Measurements from ENCODE around the gene RERE. TPM values are rescaled to one million over a fixed set of nuclear protein-coding genes. Genes with fewer than 3 reads are reported as not detected.
"Not testable (repeated sequence)": the region's sequence is repeated elsewhere in the genome, so short reads cannot be mapped to it uniquely, and the experiment has no call there.

The RERE gene
- polyA plus RNA-seq, 4 donors: 142 to 184 (median 145) TPM

DNA sequence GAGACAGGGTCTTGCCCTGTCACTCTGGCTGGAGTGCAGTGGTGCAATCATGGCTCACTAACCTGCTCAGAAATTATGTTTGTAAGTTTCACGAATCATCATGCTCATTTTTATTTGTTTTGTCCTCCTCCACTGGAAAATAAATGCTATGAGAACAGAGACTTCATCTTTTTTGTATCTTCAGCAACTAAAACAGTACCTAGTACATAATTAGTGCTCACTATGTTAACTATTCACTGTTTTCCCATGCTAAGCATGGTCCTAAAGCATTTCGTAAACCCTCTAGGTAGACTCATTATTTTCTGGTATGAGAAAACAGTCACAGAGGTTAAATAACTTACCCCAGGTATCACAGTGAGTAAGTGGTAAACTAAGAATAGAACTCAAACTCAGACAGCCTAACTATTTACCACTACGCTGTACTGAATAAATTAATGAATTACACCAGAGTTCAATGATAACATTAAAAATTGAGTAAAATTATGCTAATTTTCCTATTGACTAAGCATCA is 118.4 kb downstream of the RERE start:
- DNase-seq (ENCODE audit: low read depth in 4 of 4, low spot score in 3 of 4): no peak

- no peak for DNase-seq (ENCODE audit: low read depth in 4 of 4, low spot score in 3 of 4)
Measured at GRCh38 chr1:8698012-8698630, 119.3 kb downstream of the RERE start.

DNA sequence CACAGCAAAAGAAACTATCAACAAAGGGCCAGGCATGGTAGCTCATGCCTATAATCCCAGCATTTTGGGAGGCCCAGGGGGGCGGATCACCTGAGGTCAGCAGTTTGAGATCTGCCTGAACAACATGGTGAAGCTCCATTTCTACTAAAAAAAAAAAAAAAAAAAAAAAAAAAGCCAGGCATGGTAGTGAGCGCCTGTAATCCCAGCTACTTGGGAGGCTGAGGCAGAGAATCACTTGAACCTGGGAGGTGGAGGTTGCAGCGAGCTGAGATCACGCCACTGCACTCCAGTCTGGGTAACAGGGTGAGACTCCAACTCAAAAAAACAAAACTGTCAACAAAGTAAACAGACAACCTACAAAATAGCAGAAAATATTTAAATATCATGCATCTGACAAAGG is 122.0 kb downstream of the RERE start:
- not testable (repeated sequence) for DNase-seq (ENCODE audit: low read depth in 4 of 4, low spot score in 3 of 4)

GRCh38 chr1:8693107-8693506 is 124.3 kb downstream of the RERE start:
- DNase-seq (ENCODE audit: low read depth in 4 of 4, low spot score in 3 of 4): no peak

GRCh38 chr1:8691662-8692061 is 125.8 kb downstream of the RERE start:
- no peak for DNase-seq (ENCODE audit: low read depth in 4 of 4, low spot score in 3 of 4)

- no peak for DNase-seq (ENCODE audit: low read depth in 4 of 4, low spot score in 3 of 4)
Measured at GRCh38 chr1:8690253-8690525, 127.3 kb downstream of the RERE start.

- no peak for DNase-seq (ENCODE audit: low read depth in 4 of 4, low spot score in 3 of 4)
Measured at GRCh38 chr1:8689431-8690252, 127.8 kb downstream of the RERE start.

- DNase-seq (ENCODE audit: low read depth in 4 of 4, low spot score in 3 of 4): no peak
Measured at GRCh38 chr1:8687538-8687937, 129.9 kb downstream of the RERE start.

DNA sequence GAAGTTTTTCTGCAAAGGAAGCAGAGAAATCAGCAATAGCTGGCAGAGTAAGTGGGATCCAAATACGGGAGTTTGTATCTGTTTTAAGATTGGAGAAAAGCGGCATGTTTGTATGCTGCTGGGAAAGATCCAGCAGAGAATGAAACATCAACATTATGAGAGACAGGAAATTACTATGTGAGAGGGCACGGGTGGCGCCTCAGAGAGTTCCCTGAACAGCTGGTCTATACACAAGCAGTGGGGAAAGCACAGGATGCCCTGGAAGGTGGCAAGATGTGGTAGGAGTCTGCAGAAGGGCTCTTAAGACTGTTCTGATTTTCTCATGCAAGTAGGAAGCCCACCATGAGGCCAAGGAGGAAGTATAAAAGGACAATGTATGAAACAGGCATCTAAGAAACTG is 130.4 kb downstream of the RERE start:
- no peak for DNase-seq (ENCODE audit: low read depth in 4 of 4, low spot score in 3 of 4)

GRCh38 chr1:8685463-8685862 is 132.0 kb downstream of the RERE start:
- no peak for DNase-seq (ENCODE audit: low read depth in 4 of 4, low spot score in 3 of 4)

- no peak for DNase-seq (ENCODE audit: low read depth in 4 of 4, low spot score in 3 of 4)
Measured at GRCh38 chr1:8684590-8684989, 132.8 kb downstream of the RERE start.

DNA sequence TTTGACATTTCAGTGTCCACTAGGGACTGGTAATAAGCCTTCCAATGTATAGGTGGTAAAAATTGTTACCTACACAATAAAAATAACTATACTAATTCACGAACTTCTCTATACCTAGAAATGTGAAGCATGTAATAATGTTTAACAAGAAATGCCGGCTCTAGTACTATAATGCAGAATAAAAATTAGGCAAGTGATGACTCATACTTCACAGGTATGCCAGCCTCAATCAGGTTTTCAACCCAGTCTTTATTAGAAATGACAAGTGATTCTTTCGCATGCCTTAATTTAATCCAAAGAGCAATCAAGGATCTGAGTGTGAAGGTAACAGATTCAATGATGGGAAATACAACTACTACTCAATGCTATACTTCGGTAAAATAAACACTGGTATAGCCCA is 134.9 kb downstream of the RERE start:
- DNase-seq (ENCODE audit: low read depth in 4 of 4, low spot score in 3 of 4): no peak

- DNase-seq (ENCODE audit: low read depth in 4 of 4, low spot score in 3 of 4): no peak
Measured at GRCh38 chr1:8681911-8682310, 135.5 kb downstream of the RERE start.

- DNase-seq (ENCODE audit: low read depth in 4 of 4, low spot score in 3 of 4): no peak
Measured at GRCh38 chr1:8680664-8681650, 136.5 kb downstream of the RERE start.

DNA sequence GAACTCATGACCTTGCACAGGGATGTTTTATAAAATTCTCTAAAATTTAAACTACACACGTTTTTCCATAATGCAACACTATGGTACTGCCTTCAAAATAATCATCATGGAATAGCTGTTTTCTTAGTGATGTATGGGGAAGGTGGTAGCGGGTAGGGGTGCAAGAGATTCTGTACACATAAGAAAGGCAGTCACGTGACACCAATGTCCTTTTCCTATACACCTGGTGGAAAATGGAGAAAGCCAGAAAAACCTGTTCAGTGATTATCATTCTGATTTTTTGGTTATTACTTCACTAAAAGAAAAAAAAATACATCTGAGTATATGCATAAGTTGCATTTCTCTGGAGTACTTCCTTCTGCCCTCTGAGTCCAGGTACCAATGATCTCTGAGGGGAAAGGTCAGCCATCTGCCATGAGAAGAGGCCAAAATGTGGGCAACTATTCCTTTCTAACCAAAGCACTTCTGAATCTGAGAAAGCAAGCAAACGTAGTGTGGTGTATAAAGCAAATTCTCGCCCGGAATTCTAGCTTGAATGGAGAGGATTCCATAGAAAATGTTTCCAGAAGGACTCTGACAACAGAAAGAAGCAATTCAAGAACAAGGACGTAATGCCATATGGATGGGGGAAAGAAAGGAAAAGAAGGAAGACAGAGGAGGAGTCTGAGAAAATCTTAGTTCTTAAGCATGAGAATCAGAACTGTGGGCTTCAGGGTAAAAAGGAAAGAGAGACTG is 137.3 kb downstream of the RERE start:
- no peak for DNase-seq (ENCODE audit: low read depth in 4 of 4, low spot score in 3 of 4)

DNA sequence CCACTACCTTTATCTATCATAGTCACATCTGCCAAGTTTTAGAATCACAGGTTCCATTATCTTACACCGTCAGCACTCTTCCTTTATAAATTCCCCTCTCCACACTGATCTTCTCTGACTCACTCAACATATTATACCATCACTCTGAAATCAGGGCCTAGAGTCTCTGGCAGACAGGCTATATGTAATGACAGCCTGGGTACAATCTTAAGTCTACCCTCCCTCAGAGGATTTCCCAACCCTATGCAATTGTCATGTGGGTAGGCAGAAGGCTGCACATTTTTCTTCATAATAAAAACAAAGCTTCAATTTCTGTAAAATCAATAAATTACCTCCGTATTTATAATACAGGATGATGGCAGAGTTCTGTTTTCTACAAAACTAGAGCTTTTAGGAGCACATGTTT is 138.0 kb downstream of the RERE start:
- no peak for DNase-seq (ENCODE audit: low read depth in 4 of 4, low spot score in 3 of 4)

DNA sequence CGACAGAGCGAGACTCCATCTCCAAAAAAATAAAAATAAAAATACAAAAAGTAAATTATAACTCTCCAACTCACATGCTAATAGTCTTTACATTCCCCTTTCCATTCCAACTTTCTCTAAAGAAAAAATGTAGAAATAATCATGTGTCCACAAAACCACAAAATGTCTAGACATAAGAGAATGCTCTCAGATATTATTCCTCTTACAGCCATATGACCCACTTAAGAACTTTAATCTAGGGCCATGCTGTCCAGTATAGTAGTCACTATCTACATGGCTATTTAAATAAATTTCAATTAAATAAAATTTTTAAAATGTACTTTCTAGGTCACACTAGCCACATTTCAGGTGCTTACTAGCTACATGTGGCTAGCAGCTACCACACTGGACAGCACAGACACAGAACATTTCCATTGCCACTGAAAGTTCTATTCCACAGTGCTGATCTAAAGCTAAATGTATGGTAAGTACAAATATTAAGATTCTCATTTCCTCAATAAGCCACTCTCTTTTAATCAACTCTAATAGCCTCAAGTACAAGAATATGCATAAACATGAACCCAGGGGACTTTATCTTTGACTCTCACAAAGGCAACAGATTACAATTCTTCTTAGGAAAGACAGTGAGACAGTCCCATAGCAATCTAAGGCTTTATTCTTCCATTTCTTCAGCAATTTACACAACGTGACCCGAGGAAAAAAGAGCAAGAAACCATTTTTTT is 138.6 kb downstream of the RERE start:
- DNase-seq (ENCODE audit: low read depth in 4 of 4, low spot score in 3 of 4): no peak

- DNase-seq (ENCODE audit: low read depth in 4 of 4, low spot score in 3 of 4): no peak
Measured at GRCh38 chr1:8677782-8678181, 139.7 kb downstream of the RERE start.

DNA sequence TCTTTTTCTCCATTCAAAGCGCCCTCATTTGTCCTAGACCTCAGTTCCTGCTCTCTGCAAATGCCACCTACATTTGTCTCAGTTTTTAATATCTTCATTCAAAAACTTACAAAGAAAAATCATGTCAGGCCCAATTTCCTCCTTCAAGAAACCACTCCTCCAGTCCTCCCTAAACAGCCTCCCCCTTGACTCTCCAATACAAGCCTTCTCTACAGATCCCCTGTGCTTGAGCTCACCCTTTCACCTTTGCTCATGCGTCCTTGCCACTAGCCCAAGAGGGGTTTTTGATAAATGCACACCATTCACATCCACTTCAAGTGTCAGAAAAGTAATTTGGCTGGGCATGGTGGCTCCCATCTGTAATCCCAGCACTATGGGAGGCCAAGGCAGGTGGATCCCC is 140.6 kb downstream of the RERE start:
- no peak for DNase-seq (ENCODE audit: low read depth in 4 of 4, low spot score in 3 of 4)

GRCh38 chr1:8676072-8676471 is 141.4 kb downstream of the RERE start:
- no peak for DNase-seq (ENCODE audit: low read depth in 4 of 4, low spot score in 3 of 4)
